A673 (cell line): ENCODE measurements around the gene SEMA5B. TPM values are rescaled to one million over a fixed set of nuclear protein-coding genes. Genes with fewer than 3 reads are reported as not detected.

Experiments used
- BruUV-seq: library from RNA; stranded (reverse); fragments of 400-500 nt; replicated peaks from 2 replicates; lab custom pipeline; 2021; lab: Mats Ljungman, UMichigan
- CTCF ChIA-PET: fragments of 300-600 bp; sonication (Branson Sonifier 250); formaldehyde crosslinking; loops from one replicate; lab custom pipeline; 2022; ENCODE audit warnings: antibody characterized with exemption; lab: Charles Lee
- POLR2A ChIA-PET: fragments of 300-600 bp; sonication (Branson Sonifier 250); formaldehyde crosslinking; loops from one replicate; lab custom pipeline; 2022; ENCODE audit warnings: antibody characterized with exemption; ENCODE audit not compliant: low non-redundant PET; lab: Charles Lee
- DNase-seq: peaks from one replicate; pipeline ENCODE4 v3.0.0-alpha.2; 2015; ENCODE audit warnings: low spot score
- H3K27ac ChIP-seq: fragments of 200-600 bp; sonication (generic); 2 replicates; pipeline ENCODE4 v1.5.1; 2016; ENCODE audit warnings: mixed run types, low read depth, mild to moderate bottlenecking, mixed read lengths, antibody characterized with exemption, low read length; ENCODE audit not compliant: poor library complexity, severe bottlenecking
- H3K27me3 ChIP-seq: fragments of 200-600 bp; sonication (generic); replicated peaks from 2 replicates; pipeline ENCODE4 v1.6.1; 2017; ENCODE audit warnings: mixed run types, low read depth, mild to moderate bottlenecking, mixed read lengths, antibody characterized with exemption, low read length; ENCODE audit not compliant: insufficient read depth, poor library complexity
- H3K36me3 ChIP-seq: fragments of 200-600 bp; sonication (generic); 2 replicates; pipeline ENCODE4 v1.6.1; 2016; ENCODE audit warnings: mixed run types, mild to moderate bottlenecking, mixed read lengths, antibody characterized with exemption, low read length; ENCODE audit not compliant: insufficient read depth, poor library complexity, severe bottlenecking
- H3K4me1 ChIP-seq: fragments of 200-600 bp; sonication (generic); 2 replicates; pipeline ENCODE4 v1.6.1; 2017; ENCODE audit warnings: mixed run types, mild to moderate bottlenecking, mixed read lengths, antibody characterized with exemption, low read length; ENCODE audit not compliant: insufficient read depth, poor library complexity, severe bottlenecking
- H3K4me3 ChIP-seq: fragments of 200-600 bp; sonication (generic); 2 replicates; pipeline ENCODE4 v1.5.1; 2016; ENCODE audit warnings: low read depth, mixed run types, mild to moderate bottlenecking, mixed read lengths, low read length; ENCODE audit not compliant: poor library complexity, severe bottlenecking
- H3K9me3 ChIP-seq: fragments of 200-600 bp; sonication (generic); 2 replicates; pipeline ENCODE4 v1.6.1; 2016; ENCODE audit warnings: mixed run types, low read depth, mild to moderate bottlenecking, mixed read lengths, antibody characterized with exemption, low read length; ENCODE audit not compliant: poor library complexity, severe bottlenecking
- CTCF ChIP-seq: fragments of 300-800, 200-600 bp; sonication (generic); conservative IDR thresholded peaks from 2 replicates; pipeline ENCODE4 v1.5.1; 2017; ENCODE audit warnings: low read depth, mild to moderate bottlenecking, antibody characterized with exemption, low read length, moderate library complexity, mixed read lengths
- EZH2 ChIP-seq: fragments of 200-600 bp; sonication (generic); IDR thresholded peaks from 2 replicates; pipeline ENCODE4 v1.6.1; 2017; ENCODE audit warnings: borderline replicate concordance, low read depth, mild to moderate bottlenecking, mixed read lengths, antibody characterized with exemption, low read length; ENCODE audit not compliant: poor library complexity, severe bottlenecking
- intact Hi-C: fragments of 100-400 bp; cut with micrococcal nuclease; formaldehyde crosslinking; loops from one replicate; pipeline ENCODE4 v1.10.0; 2022; ENCODE audit not compliant: unreplicated experiment
- total RNA-seq: library from RNA; stranded (reverse); gene quantifications from 2 replicates; pipeline ENCODE4 v1.2.3, GENCODE V29; 2021

The SEMA5B gene
- total RNA-seq, 1 experiment from 2014 or later = 7.6 TPM

- DNase-seq = no peak
- CTCF ChIA-PET = no interaction called here
Observed at GRCh38 chr3:122917412-122917811, 110.2 kb downstream of the SEMA5B start.

DNA sequence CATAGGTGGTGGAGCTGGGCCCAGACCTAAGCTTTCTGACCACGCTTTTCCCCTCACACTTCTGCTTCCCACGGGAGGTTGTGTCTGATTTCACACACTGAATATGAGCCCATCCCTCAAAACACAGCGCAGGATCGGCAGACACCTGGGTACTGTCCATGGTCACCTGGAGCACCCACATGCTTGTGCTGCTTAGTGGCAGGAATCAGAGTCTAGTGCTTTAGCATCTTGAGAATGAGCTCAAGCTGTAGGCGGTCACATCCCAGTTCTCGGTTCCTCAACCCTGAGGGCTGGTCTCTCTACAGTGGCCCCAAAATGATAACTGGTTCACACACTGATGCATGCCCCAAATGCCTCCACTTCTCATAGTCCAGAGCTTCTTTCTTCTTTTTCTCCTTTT, 111.0 kb downstream of the SEMA5B start:
- ChIA-PET POLR2A (no interaction called here), CTCF (interaction anchor here (0.8 kb wide), 1 partner anchor 112 kb away, joined by 3 read pairs; no protein-coding TSS in a partner anchor)
- Histone ChIP-seq H3K9me3 (no peaks in the 10 kb centered on the region), H3K36me3 (no peaks in the 10 kb centered on the region), H3K27ac (no peak overlapping the region), H3K4me1 (no peaks in the 10 kb centered on the region), H3K4me3 (no peak overlapping the region), H3K27me3 (peaks cover 39% of the 10 kb centered on the region)
- TF ChIP-seq CTCF (no peak), EZH2 (no peak)
- intact Hi-C loops = no loop called here
- BruUV-seq = no TSS peak
- no peak for DNase-seq

More at GRCh38 chr3:122917412-122917811, 110.2 kb downstream of the SEMA5B start:
- Histone ChIP-seq H3K4me3 (no peak overlapping the region), H3K27ac (no peak overlapping the region), H3K27me3 (peaks cover 47% of the 10 kb centered on the region), H3K9me3 (no peaks in the 10 kb centered on the region), H3K4me1 (no peaks in the 10 kb centered on the region), H3K36me3 (no peaks in the 10 kb centered on the region)
- intact Hi-C loops = no loop called here
- BruUV-seq = no TSS peak
- TF ChIP-seq EZH2 (no peak), CTCF (no peak)
- POLR2A ChIA-PET = no interaction called here

GRCh38 chr3:122916084-122916483, 111.5 kb downstream of the SEMA5B start:
- intact Hi-C loops = no loop called here
- Histone ChIP-seq H3K9me3 (no peaks in the 10 kb centered on the region), H3K27ac (no peak overlapping the region), H3K4me1 (no peaks in the 10 kb centered on the region), H3K4me3 (no peak overlapping the region), H3K27me3 (peaks cover 34% of the 10 kb centered on the region), H3K36me3 (no peaks in the 10 kb centered on the region)
- no TSS peak for BruUV-seq
- no peak for TF ChIP-seq EZH2
- TF ChIP-seq CTCF = no peak
- no peak for DNase-seq
- ChIA-PET POLR2A (no interaction called here), CTCF (interaction anchor here (0.8 kb wide), 1 partner anchor 112 kb away, joined by 3 read pairs; no protein-coding TSS in a partner anchor)
